ENCODE measurements around the gene LIPK. TPM values are rescaled to one million over a fixed set of nuclear protein-coding genes. Genes with fewer than 3 reads are reported as not detected.

Gene LIPK
- polyA plus RNA-seq, 1 donor (not counting 4 experiments of a cell fraction or from before 2014, with no cell fraction given), result 0.56 TPM

DNA sequence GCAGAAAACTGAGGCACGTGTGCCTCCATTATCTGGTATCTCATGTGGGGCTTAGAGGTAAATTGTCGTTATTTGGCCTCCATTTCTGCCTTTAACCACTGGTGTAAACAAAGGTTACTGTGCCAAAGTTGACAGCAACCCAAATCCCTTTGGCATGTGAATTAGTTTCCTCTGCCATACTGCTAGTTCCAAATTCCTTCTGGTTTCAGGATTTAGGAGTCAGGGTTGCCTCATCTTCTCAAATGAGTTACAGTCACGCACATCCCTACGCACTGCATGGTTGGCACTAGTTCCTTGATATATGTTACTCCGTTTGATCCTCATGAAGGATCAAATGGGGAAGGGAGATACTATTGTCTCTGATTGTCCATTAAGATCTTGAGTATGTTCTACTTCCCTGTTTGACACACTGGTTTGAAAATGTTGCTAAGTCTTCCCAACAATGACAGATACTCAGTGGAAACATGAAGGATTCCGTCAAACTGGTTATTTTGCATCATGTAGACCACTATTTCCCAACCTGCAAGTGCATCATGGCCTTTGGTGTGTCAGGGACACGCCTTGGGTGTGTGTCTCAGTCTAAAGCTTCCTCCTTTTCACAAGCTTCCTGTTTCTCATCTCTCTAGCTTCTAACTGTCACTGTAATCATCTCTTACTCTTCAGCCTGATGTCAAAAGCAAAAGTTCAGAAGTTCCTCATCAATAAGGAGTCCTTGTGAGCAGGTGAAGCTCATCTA is 53.5 kb downstream of the LIPK start, which contains the start of gene LIPN:
Gene LIPN, plus strand, starts transcription at position 655 of the 736 bp plus-strand sequence. CDS start 1,386 bp downstream, outside the sequence.
- peak; percentile 13 for FAIRE-seq
- H4K20me1 ChIP-seq (ENCODE audit: control insufficient read depth, extremely low read depth, insufficient read depth, low read length), result no peaks in the 10 kb centered on the region
- dilution Hi-C loops (cut with MboI; ENCODE audit: extremely low pct_ligation_motif_present, low sequenced_read_pairs), result no loop called here
- no peak within 1 kb of the TSS for H2AFZ ChIP-seq (ENCODE audit: control insufficient read depth, low read length)
- H3K4me1 ChIP-seq (ENCODE audit: control insufficient read depth, extremely low read depth, insufficient read depth, low read length), result peaks cover 3% of the 10 kb centered on the region
- TF ChIP-seq EZH2 (IDR thresholded peaks at IDR 0.05; ENCODE audit: low read length), result no peak
- TF ChIP-seq, protein P1, sequence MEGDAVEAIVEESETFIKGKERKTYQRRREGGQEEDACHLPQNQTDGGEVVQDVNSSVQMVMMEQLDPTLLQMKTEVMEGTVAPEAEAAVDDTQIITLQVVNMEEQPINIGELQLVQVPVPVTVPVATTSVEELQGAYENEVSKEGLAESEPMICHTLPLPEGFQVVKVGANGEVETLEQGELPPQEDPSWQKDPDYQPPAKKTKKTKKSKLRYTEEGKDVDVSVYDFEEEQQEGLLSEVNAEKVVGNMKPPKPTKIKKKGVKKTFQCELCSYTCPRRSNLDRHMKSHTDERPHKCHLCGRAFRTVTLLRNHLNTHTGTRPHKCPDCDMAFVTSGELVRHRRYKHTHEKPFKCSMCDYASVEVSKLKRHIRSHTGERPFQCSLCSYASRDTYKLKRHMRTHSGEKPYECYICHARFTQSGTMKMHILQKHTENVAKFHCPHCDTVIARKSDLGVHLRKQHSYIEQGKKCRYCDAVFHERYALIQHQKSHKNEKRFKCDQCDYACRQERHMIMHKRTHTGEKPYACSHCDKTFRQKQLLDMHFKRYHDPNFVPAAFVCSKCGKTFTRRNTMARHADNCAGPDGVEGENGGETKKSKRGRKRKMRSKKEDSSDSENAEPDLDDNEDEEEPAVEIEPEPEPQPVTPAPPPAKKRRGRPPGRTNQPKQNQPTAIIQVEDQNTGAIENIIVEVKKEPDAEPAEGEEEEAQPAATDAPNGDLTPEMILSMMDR (optimal IDR thresholded peaks at IDR 0.05 in 1 of 3, IDR thresholded peaks at IDR 0.05 in 1 of 3, conservative IDR thresholded peaks at IDR 0.05 in 1 of 3; ENCODE audit: extremely low read depth in 1 of 3, insufficient read depth in 2 of 3, low read length in 3 of 3), result no peak
- H3K4me3 ChIP-seq (ENCODE audit: control insufficient read depth in 2 of 3, extremely low read depth in 1 of 3, insufficient read depth in 2 of 3, low read depth in 1 of 3, low read length in 3 of 3), result no peak within 1 kb of the TSS
- no peak within 1 kb of the TSS for H3K27ac ChIP-seq (ENCODE audit: control insufficient read depth, insufficient read depth, low read length)
- H3K36me3 ChIP-seq (ENCODE audit: control insufficient read depth in 2 of 2, extremely low read depth in 1 of 2, insufficient read depth in 2 of 2, low read length in 2 of 2), result no peaks in the 10 kb centered on the region
- H3K9ac ChIP-seq (ENCODE audit: control insufficient read depth, extremely low read depth, insufficient read depth, low read length), result no peak within 1 kb of the TSS
- H3K79me2 ChIP-seq (ENCODE audit: control insufficient read depth, insufficient read depth, low read length), result no peaks in the 10 kb centered on the region
- no peaks in the 10 kb centered on the region for H3K9me3 ChIP-seq (ENCODE audit: control insufficient read depth, low read depth, low read length)
- H3K27me3 ChIP-seq (ENCODE audit: control insufficient read depth, extremely low read depth, insufficient read depth, low read length), result no peaks in the 10 kb centered on the region
- no peak for DNase-seq (ENCODE audit: low read depth, low spot score)
- no peaks in the 10 kb centered on the region for H3K9me1 ChIP-seq (ENCODE audit: control insufficient read depth, extremely low read depth, insufficient read depth, low read length)
- no peak within 1 kb of the TSS for H3K4me2 ChIP-seq (ENCODE audit: control insufficient read depth, extremely low read depth, insufficient read depth, low read depth, low read length)

DNA sequence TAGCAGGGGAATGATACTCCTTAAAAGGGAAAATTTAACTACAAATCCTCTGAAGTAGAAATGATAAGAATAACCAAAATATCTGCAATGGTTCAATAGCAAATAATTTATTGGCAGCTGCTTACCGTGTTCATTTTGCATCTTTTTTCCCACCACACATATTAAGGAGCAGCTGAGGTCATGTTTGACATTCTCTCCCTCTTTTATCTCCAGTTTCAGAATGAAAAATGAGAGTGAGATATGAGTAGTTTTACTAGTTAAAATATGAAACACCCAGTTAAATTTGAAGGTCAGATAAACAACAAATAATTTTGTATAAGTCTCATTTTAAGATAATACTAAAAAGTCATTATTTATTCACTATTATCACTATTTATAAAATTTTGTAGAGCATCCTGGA is 56.9 kb downstream of the LIPK start:
- Histone ChIP-seq H4K20me1 (ENCODE audit: control insufficient read depth, extremely low read depth, insufficient read depth, low read length) (no peaks in the 10 kb centered on the region), H3K27me3 (ENCODE audit: control insufficient read depth, extremely low read depth, insufficient read depth, low read length) (no peaks in the 10 kb centered on the region), H3K4me1 (ENCODE audit: control insufficient read depth, extremely low read depth, insufficient read depth, low read length) (peaks cover 3% of the 10 kb centered on the region), H3K9me1 (ENCODE audit: control insufficient read depth, extremely low read depth, insufficient read depth, low read length) (no peaks in the 10 kb centered on the region), H3K36me3 (ENCODE audit: control insufficient read depth in 2 of 2, extremely low read depth in 1 of 2, insufficient read depth in 2 of 2, low read length in 2 of 2) (no peaks in the 10 kb centered on the region), H3K9ac (ENCODE audit: control insufficient read depth, extremely low read depth, insufficient read depth, low read length) (no peak overlapping the region), H3K27ac (ENCODE audit: control insufficient read depth, insufficient read depth, low read length) (no peak overlapping the region), H3K9me3 (ENCODE audit: control insufficient read depth, low read depth, low read length) (no peaks in the 10 kb centered on the region), H3K79me2 (ENCODE audit: control insufficient read depth, insufficient read depth, low read length) (no peaks in the 10 kb centered on the region), H2AFZ (ENCODE audit: control insufficient read depth, low read length) (no peak overlapping the region), H3K4me3 (ENCODE audit: control insufficient read depth in 2 of 3, extremely low read depth in 1 of 3, insufficient read depth in 2 of 3, low read depth in 1 of 3, low read length in 3 of 3) (no peak overlapping the region), H3K4me2 (ENCODE audit: control insufficient read depth, extremely low read depth, insufficient read depth, low read depth, low read length) (no peak overlapping the region)
- FAIRE-seq (no peak), DNase-seq (ENCODE audit: low read depth, low spot score) (no peak)
- dilution Hi-C loops (cut with MboI; ENCODE audit: extremely low pct_ligation_motif_present, low sequenced_read_pairs), result no loop called here
- no peak for TF ChIP-seq EZH2 (IDR thresholded peaks at IDR 0.05; ENCODE audit: low read length)
- TF ChIP-seq, protein P1 (optimal IDR thresholded peaks at IDR 0.05 in 1 of 3, IDR thresholded peaks at IDR 0.05 in 1 of 3, conservative IDR thresholded peaks at IDR 0.05 in 1 of 3; ENCODE audit: extremely low read depth in 1 of 3, insufficient read depth in 2 of 3, low read length in 3 of 3), result no peak
